A549 (cell line): ENCODE measurements around the gene LRIG1.

Source experiments
- POLR2A ChIP-seq: IDR thresholded peaks from 2 replicates; pipeline ENCODE4 v1.6.1; 2012; ENCODE audit warnings: mild to moderate bottlenecking, low read length
- REST ChIP-seq: fragments of 200-600 bp; sonication (generic); IDR thresholded peaks from 2 replicates; pipeline ENCODE4 v1.6.1; 2016; ENCODE audit warnings: antibody characterized with exemption, mild to moderate bottlenecking, moderate library complexity

GRCh38 chr3:66481071-66482017 is 19.5 kb downstream of the LRIG1 start:
- TF ChIP-seq POLR2A, result no peak
- no peak for TF ChIP-seq REST
